Measurements from ENCODE around the gene GJC1. TPM values are rescaled to one million over a fixed set of nuclear protein-coding genes. Genes with fewer than 3 reads are reported as not detected.

GJC1 gene
- total RNA-seq, 4 donors from 2014 or later, result 10.6 to 79.4 (median 50.2) TPM

DNA sequence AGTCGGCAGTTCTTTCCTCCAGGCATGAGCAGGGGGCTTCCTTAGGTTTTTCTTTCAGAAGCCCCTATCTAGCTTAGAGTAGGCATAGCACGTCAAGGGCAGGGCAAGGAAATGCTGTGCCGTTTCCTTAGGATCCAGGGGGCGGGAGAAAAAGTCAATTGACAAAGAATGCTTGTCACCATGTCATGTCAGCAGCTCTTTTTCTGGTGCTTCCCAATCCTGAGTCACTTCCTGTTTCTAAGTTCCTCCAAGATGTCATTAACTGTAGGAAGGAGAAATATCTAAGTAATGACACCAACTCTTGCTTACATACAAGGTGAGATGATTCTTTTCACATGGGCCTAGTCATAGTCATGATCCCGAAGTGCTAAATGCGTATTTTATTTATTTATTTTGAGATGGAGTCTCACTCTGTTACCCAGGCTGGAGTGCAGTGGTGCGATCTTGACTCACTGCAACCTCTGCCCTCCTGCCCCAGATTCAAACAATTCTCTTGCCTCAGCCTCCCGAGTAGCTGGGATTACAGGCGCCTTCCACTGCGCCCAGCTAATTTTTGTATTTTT is 35.2 kb downstream of the GJC1 start:
- Histone ChIP-seq H3K36me3 (no peaks in the 10 kb centered on the region), H3K4me3 (no peak overlapping the region), H3K27ac (peak overlapping the region; percentile 81 to 98), H3K4me1 (no peaks in the 10 kb centered on the region), H3K9me3 (no peaks in the 10 kb centered on the region), H3K27me3 (no peaks in the 10 kb centered on the region)
- intact Hi-C loops (cut with DNase I; ENCODE audit: low total_unique reads), result no loop called here
- TF ChIP-seq, protein P1, sequence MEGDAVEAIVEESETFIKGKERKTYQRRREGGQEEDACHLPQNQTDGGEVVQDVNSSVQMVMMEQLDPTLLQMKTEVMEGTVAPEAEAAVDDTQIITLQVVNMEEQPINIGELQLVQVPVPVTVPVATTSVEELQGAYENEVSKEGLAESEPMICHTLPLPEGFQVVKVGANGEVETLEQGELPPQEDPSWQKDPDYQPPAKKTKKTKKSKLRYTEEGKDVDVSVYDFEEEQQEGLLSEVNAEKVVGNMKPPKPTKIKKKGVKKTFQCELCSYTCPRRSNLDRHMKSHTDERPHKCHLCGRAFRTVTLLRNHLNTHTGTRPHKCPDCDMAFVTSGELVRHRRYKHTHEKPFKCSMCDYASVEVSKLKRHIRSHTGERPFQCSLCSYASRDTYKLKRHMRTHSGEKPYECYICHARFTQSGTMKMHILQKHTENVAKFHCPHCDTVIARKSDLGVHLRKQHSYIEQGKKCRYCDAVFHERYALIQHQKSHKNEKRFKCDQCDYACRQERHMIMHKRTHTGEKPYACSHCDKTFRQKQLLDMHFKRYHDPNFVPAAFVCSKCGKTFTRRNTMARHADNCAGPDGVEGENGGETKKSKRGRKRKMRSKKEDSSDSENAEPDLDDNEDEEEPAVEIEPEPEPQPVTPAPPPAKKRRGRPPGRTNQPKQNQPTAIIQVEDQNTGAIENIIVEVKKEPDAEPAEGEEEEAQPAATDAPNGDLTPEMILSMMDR (IDR thresholded peaks at IDR 0.05), result no peak
- TF ChIP-seq POLR2A (IDR thresholded peaks at IDR 0.05), result no peak
- no peak for DNase-seq

DNA sequence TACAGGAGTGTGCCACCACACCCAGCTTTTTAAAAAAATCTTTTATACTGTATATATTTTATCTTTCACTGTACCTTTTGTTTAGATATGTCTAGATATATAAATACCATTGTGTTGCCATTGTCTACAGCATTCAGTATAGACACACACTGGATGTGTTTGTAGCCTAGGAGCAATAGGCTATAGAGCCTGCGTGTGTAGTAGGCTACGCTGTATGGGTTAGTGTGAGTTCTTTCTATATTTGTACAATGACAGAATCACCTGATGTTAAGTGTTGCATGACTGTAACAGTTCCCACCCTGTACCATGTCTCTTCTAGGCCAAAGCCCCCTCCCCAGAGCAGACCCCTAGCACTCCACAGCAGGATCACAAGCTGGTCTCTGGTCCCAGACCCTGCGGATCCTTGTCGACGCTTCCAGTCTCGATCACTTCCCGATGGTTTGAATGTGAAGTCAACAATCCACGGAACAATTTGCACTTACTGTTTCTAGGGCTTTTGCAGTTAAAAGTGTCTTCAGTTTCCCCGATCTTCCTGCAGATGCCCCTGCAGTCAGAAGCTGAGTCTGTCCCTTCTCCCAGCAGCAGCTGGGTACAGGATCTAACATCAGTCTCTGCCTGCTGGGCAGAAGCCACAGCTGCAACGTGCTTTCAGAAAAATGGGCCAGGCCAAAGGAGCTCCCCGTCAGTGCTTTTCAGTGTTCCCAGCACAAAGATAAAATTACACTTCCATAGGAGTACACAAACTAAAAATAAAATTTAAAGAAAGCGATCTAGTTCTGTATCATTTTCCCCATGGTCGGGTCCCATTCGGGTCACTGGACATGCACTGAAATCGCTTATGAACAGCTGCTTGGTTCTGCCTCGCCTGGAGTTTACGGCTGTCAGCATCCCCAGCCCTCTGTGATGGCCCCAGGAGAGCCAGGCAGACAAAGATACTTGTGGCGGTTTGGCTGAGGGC is 35.9 kb downstream of the GJC1 start:
- intact Hi-C loops (cut with DNase I; ENCODE audit: low total_unique reads), result no loop called here
- H3K27me3 ChIP-seq, result no peaks in the 10 kb centered on the region
- peak overlapping the region; percentile 81 to 98 for H3K27ac ChIP-seq
- TF ChIP-seq, protein P1 (IDR thresholded peaks at IDR 0.05), result no peak
- no peak for TF ChIP-seq POLR2A (IDR thresholded peaks at IDR 0.05)
- no peak for DNase-seq
- no peak overlapping the region for H3K4me3 ChIP-seq
- H3K4me1 ChIP-seq, result no peaks in the 10 kb centered on the region
- H3K9me3 ChIP-seq, result no peaks in the 10 kb centered on the region
- no peaks in the 10 kb centered on the region for H3K36me3 ChIP-seq

DNA sequence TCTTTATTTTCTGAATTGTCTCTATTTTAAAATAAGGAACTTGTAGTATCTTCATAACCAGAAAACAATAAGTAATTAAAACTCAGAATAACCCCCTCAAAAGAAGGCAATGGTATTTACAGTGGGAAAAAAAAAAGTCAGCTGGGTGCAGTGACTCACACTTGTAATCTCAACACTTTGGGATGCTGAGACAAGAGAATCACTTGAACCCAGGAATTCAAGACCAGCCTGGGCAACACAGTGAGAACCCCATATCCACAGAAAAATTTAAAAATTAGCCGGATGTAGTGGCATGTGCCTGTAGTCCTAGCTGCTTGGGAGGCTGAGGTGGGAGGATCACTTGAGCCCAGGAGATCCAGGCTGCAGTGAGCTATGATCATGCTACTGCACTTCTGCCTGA is 37.8 kb downstream of the GJC1 start:
- Histone ChIP-seq H3K4me1 (no peaks in the 10 kb centered on the region), H3K27me3 (no peaks in the 10 kb centered on the region), H3K9me3 (no peaks in the 10 kb centered on the region), H3K27ac (peak overlapping the region in 1 of 2 donors; percentile 21), H3K36me3 (no peaks in the 10 kb centered on the region), H3K4me3 (no peak overlapping the region)
- intact Hi-C loops (cut with DNase I; ENCODE audit: low total_unique reads), result no loop called here
- DNase-seq, result no peak
- TF ChIP-seq POLR2A (IDR thresholded peaks at IDR 0.05), result no peak
- TF ChIP-seq, protein P1 (IDR thresholded peaks at IDR 0.05), result no peak

DNA sequence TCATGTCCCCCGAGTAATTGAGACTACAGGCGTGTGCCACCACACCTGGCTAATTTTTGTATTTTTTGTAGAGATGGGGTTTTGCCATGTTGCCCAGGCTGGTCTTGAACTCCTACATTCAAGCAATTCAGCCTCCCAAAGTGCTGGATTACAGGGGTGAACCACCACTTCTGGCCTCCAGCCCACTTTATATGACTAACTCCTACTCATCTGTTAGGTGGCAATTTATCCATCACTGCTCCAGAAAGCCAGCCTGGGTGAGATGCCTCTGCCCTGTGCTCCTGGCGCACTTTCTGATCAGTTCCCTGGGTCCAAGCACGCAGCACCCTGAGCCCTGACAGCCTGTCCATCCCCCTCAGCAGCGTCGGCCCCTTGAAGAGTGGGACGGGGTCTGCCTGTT is 41.9 kb downstream of the GJC1 start:
- Histone ChIP-seq H3K36me3 (no peaks in the 10 kb centered on the region), H3K9me3 (no peaks in the 10 kb centered on the region), H3K4me1 (peaks cover 0 to 5% of the 10 kb centered on the region in 2 donors), H3K27ac (no peak overlapping the region), H3K4me3 (no peak overlapping the region), H3K27me3 (no peaks in the 10 kb centered on the region)
- no peak for TF ChIP-seq POLR2A (IDR thresholded peaks at IDR 0.05)
- TF ChIP-seq, protein P1 (IDR thresholded peaks at IDR 0.05), result no peak
- DNase-seq, result no peak
- intact Hi-C loops (cut with DNase I; ENCODE audit: low total_unique reads), result no loop called here
